SH-SY5Y (cell line): ENCODE results near the gene PIRT.

Experiments used
- GATA2 ChIP-seq: IDR thresholded peaks from 2 replicates; pipeline ENCODE4 v1.6.1; 2011; ENCODE audit warnings: mild to moderate bottlenecking, low read depth, low read length
- GATA3 ChIP-seq: IDR thresholded peaks from 2 replicates; pipeline ENCODE4 v1.6.1; 2011; ENCODE audit warnings: low read depth, mild to moderate bottlenecking, low read length, moderate library complexity

DNA sequence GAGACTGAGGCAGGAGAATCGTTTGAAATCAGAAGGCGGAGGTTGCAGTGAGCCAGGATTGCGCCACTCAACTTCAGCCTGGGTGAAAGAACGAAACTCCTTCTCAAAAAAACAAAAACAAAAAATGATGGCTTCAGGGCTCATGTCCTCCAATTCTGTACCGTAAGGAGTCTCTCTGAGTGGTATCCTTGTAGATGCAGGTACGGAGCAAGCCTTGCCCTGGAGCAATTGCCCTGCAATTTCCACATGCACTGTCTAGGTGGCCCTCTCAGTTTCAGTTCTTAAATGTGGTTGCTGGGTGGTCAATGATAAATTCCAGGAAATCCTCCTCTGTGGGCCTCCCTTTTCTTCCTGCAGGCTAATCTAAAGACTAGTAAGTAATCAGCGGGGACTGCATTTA is 44.6 kb downstream of the PIRT start:
- TF ChIP-seq GATA2 (no peak), GATA3 (no peak)
